HepG2 (cell line): ENCODE results near the gene IFITM10. TPM values are rescaled to one million over a fixed set of nuclear protein-coding genes. Genes with fewer than 3 reads are reported as not detected.

Source experiments
- ATAC-seq: fragments of 200-7000 bp; cut with Tn5 transposase; 3 replicates; pipeline ENCODE4 v1.9.1; 2020; ENCODE audit warnings: mild to moderate bottlenecking, moderate library complexity
- BruUV-seq: library from RNA; stranded (reverse); fragments of 400-500 nt; replicated peaks from 2 replicates; lab custom pipeline; 2021; lab: Mats Ljungman, UMichigan
- CTCF ChIA-PET: fragments of 300-600 bp; formaldehyde crosslinking; extraction: SDS; loops from one replicate; lab custom pipeline; 2021; ENCODE audit warnings: low total read pairs, inconsistent platforms, low intra/inter-chr PET ratio; lab: Yijun Ruan, JAX
- POLR2A ChIA-PET: fragments of 350-600 bp; sonication (Branson Sonifier 250); formaldehyde crosslinking; loops from one replicate; lab custom pipeline; 2020; ENCODE audit warnings: antibody characterized with exemption, inconsistent platforms; lab: Yijun Ruan, JAX
- DNase-seq: peaks from one replicate; pipeline ENCODE4 v3.0.0-alpha.2; 2015; ENCODE audit warnings: low spot score
- FAIRE-seq: peaks from 3 replicates; lab custom pipeline; 2011; peaks lifted over from hg19 to GRCh38; lab: Jason Lieb, UNC
- H2AFZ ChIP-seq: one replicate; pipeline ENCODE4 v1.6.1; 2011; ENCODE audit warnings: low read length, inconsistent platforms
- H3K27ac ChIP-seq: fragments of 300-600 bp; 3 replicates; pipeline ENCODE4 v1.8.0; 2011; ENCODE audit warnings: mixed run types, mild to moderate bottlenecking, mixed read lengths, low read length, inconsistent platforms; ENCODE audit not compliant: insufficient read depth; ENCODE audit errors: extremely low read length
- H3K27me3 ChIP-seq, 2 experiments: fragments of 200-600 bp in 1 of 2; 2 replicates in 1 of 2; 3 replicates in 1 of 2; pipeline versions ENCODE4 v1.6.0 to v1.8.0; 2011; ENCODE audit warnings: low read length in 2 of 2, mild to moderate bottlenecking in 2 of 2, moderate library complexity in 2 of 2, inconsistent platforms in 1 of 2; ENCODE audit not compliant: insufficient read depth in 2 of 2, control insufficient read depth in 1 of 2
- H3K36me3 ChIP-seq, 2 experiments: fragments of 200-600 bp in 1 of 2; replicated peaks in 1 of 2; 2 replicates in 1 of 2; 3 replicates in 1 of 2; pipeline versions ENCODE4 v1.5.1 to v1.8.0; 2011; ENCODE audit warnings: low read length in 2 of 2, inconsistent platforms in 1 of 2; ENCODE audit not compliant: insufficient read depth in 2 of 2, control insufficient read depth in 1 of 2
- H3K4me1 ChIP-seq: 2 replicates; pipeline ENCODE4 v1.5.1; 2012; ENCODE audit warnings: low read length, inconsistent platforms; ENCODE audit not compliant: insufficient read depth
- H3K4me2 ChIP-seq: 2 replicates; pipeline ENCODE4 v1.6.0; 2011; ENCODE audit warnings: low read depth, low read length, inconsistent platforms
- H3K4me3 ChIP-seq, 3 experiments: fragments of 200-600 bp in 1 of 3; sonication (generic), shearing (Covaris generic) in 1 of 3; replicated peaks in 1 of 3; 2 replicates each; pipeline ENCODE4 v1.5.1; 2011 to 2016; ENCODE audit warnings: low read length in 3 of 3, inconsistent platforms in 2 of 3, low read depth in 2 of 3, mild to moderate bottlenecking in 2 of 3, control low read depth in 1 of 3, mixed read lengths in 1 of 3; ENCODE audit not compliant: insufficient read depth in 1 of 3
- H3K79me2 ChIP-seq: one replicate; pipeline ENCODE4 v1.6.1; 2011; ENCODE audit warnings: low read length, inconsistent platforms; ENCODE audit not compliant: insufficient read depth
- H3K9ac ChIP-seq: 2 replicates; pipeline ENCODE4 v1.6.0; 2011; ENCODE audit warnings: mild to moderate bottlenecking, low read depth, low read length, inconsistent platforms; ENCODE audit not compliant: insufficient read depth
- H3K9me3 ChIP-seq: 2 replicates; pipeline ENCODE4 v1.5.1; 2012; ENCODE audit warnings: mild to moderate bottlenecking, low read length
- H4K20me1 ChIP-seq: 2 replicates; pipeline ENCODE4 v1.6.0; 2011; ENCODE audit warnings: inconsistent platforms, mild to moderate bottlenecking, low read length, moderate library complexity; ENCODE audit not compliant: insufficient read depth
- AKAP8 ChIP-seq: sonication (generic); formaldehyde crosslinking; IDR thresholded peaks from 2 replicates; pipeline ENCODE4 v1.5.1; 2020; ENCODE audit warnings: mild to moderate bottlenecking, missing genetic modification reagents
- GPBP1L1 ChIP-seq: sonication (generic); formaldehyde crosslinking; IDR thresholded peaks from 2 replicates; pipeline ENCODE4 v1.5.0; 2020; ENCODE audit warnings: mild to moderate bottlenecking, missing genetic modification reagents
- HNRNPLL ChIP-seq: fragments of 200-400 bp; formaldehyde crosslinking; IDR thresholded peaks from 2 replicates; pipeline ENCODE4 v1.6.1; 2017; ENCODE audit warnings: mild to moderate bottlenecking, low read depth, low read length; ENCODE audit not compliant: poor library complexity, severe bottlenecking
- SIX4 ChIP-seq: sonication (generic); formaldehyde crosslinking; IDR thresholded peaks from 2 replicates; pipeline ENCODE4 v1.4.0; 2020; ENCODE audit warnings: missing genetic modification reagents
- SRY ChIP-seq: sonication (generic); formaldehyde crosslinking; IDR thresholded peaks from 2 replicates; pipeline ENCODE4 v1.8.0; 2022; ENCODE audit warnings: mild to moderate bottlenecking, missing genetic modification reagents
- ZNF160 ChIP-seq: sonication (generic); formaldehyde crosslinking; IDR thresholded peaks from 2 replicates; pipeline ENCODE4 v1.8.0; 2022; ENCODE audit warnings: mild to moderate bottlenecking, inconsistent platforms, missing genetic modification reagents
- ZNF329 ChIP-seq: sonication (generic); formaldehyde crosslinking; IDR thresholded peaks from 2 replicates; pipeline ENCODE4 v1.9.0; 2021; ENCODE audit warnings: low read depth, mild to moderate bottlenecking, missing genetic modification reagents
- ZNF430 ChIP-seq: sonication (generic); formaldehyde crosslinking; IDR thresholded peaks from 2 replicates; pipeline ENCODE4 v1.9.0; 2021; ENCODE audit warnings: mild to moderate bottlenecking, missing genetic modification reagents
- ZNF850 ChIP-seq: sonication (generic); formaldehyde crosslinking; conservative IDR thresholded peaks from 2 replicates; pipeline ENCODE4 v1.9.0; 2021; ENCODE audit warnings: mild to moderate bottlenecking, missing genetic modification reagents
- WGBS: methylation state at CpG from one replicate; pipeline ENCODE4 v1.1.6; 2017; ENCODE audit warnings: low lambda C conversion rate; 5-methylcytosine and 5-hydroxymethylcytosine counted together
- in situ Hi-C: cut with HindIII; loops from 2 replicates; pipeline ENCODE4 v1.10.0; 2017; ENCODE audit warnings: low pct_unique_long_range_greater_than_20kb; ENCODE audit not compliant: extremely low pct_ligation_motif_present
- intact Hi-C: fragments of 100-400 bp; cut with micrococcal nuclease; formaldehyde crosslinking; loops from one replicate; pipeline ENCODE4 v1.10.0; 2022; ENCODE audit not compliant: unreplicated experiment
- polyA plus RNA-seq, 8 experiments: library from polyadenylated mRNA; depleted of rRNA in 3 of 8; stranded (reverse) in 7 of 8; unstranded in 1 of 8; fragments of >200 nt; fragmentation: Illumina TruSeq in 4 of 8; extraction: Trizol in 4 of 8; gene quantifications; 2 replicates each; pipeline versions ENCODE4 v1.2.1 to v1.2.3, GENCODE V29; 2011 to 2016; ENCODE audit warnings: low read depth in 4 of 8, missing spikeins in 1 of 8, mixed read lengths in 1 of 8; ENCODE audit not compliant: insufficient read depth in 1 of 8
- total RNA-seq, 5 experiments: library from RNA; depleted of rRNA; stranded (reverse); fragments of >200 nt; fragmentation: Illumina TruSeq; extraction: Trizol; gene quantifications; 2 replicates each; pipeline ENCODE4 v1.2.3, GENCODE V29; 2016; ENCODE audit warnings: low read depth in 1 of 5
- TF ChIP-seq, protein P1 (sequence below): sonication (generic); formaldehyde crosslinking; IDR thresholded peaks from 2 replicates; pipeline ENCODE4 v1.4.0; 2020; ENCODE audit warnings: low read depth, mild to moderate bottlenecking, missing genetic modification reagents

The IFITM10 gene
- total and polyA plus RNA-seq, 2 of the 13 experiments (the other 11 are each of a cell fraction or from before 2014, with no cell fraction given) = 0.09 to 0.13 TPM

- TF ChIP-seq ZNF160 = no peak
- no peak for TF ChIP-seq SIX4 (CRISPR knock-in tag)
Observed at GRCh38 chr11:1728931-1729691, 21.3 kb downstream of the IFITM10 start (continued).

- whole genome bisulfite sequencing = 2% methylated on average over 4 of the region's 4 CpGs
- H3K79me2 ChIP-seq = no peaks in the 10 kb centered on the region
- POLR2A ChIA-PET = no interaction called here
- BruUV-seq = no TSS peak
- H3K36me3 ChIP-seq = no peaks in the 10 kb centered on the region
- H3K4me1 ChIP-seq = no peaks in the 10 kb centered on the region
- no peaks in the 10 kb centered on the region for H4K20me1 ChIP-seq
- no peak overlapping the region for H3K9ac ChIP-seq
- H3K27ac ChIP-seq = no peak overlapping the region
- DNase-seq (no peak), FAIRE-seq (no peak), ATAC-seq (no peak)
- no peak overlapping the region for H3K4me2 ChIP-seq
- H3K4me3 ChIP-seq = no peak overlapping the region
- in situ Hi-C loops = no loop called here
- CTCF ChIA-PET = no interaction called here
- intact Hi-C loops = no loop called here
- H3K27me3 ChIP-seq = peaks cover 0 to 58% of the 10 kb centered on the region in 2 experiments; a peak in 4 of 5 replicates
- no peak overlapping the region for H2AFZ ChIP-seq
- H3K9me3 ChIP-seq = no peaks in the 10 kb centered on the region
- TF ChIP-seq HNRNPLL (no peak), ZNF430 (CRISPR knock-in tag) (no peak), ZNF850 (CRISPR knock-in tag) (no peak), GPBP1L1 (CRISPR knock-in tag) (no peak), SRY (CRISPR knock-in tag) (no peak), AKAP8 (CRISPR knock-in tag) (no peak), ZNF329 (CRISPR knock-in tag) (no peak)
- TF ChIP-seq, protein P1, sequence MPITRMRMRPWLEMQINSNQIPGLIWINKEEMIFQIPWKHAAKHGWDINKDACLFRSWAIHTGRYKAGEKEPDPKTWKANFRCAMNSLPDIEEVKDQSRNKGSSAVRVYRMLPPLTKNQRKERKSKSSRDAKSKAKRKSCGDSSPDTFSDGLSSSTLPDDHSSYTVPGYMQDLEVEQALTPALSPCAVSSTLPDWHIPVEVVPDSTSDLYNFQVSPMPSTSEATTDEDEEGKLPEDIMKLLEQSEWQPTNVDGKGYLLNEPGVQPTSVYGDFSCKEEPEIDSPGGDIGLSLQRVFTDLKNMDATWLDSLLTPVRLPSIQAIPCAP (CRISPR knock-in tag) = no peak
Observed at GRCh38 chr11:1728301-1728700, 22.1 kb downstream of the IFITM10 start.
